H9 (cell line): ENCODE data around the gene HPDL. TPM values are rescaled to one million over a fixed set of nuclear protein-coding genes. Genes with fewer than 3 reads are reported as not detected.

Experiments
- DNase-seq: peaks from one replicate; pipeline ENCODE4 v3.0.0-alpha.2; 2017
- H2AFZ ChIP-seq: one replicate; pipeline ENCODE4 v1.6.1; 2013; ENCODE audit warnings: mild to moderate bottlenecking, low read length, control low read depth, moderate library complexity
- H2AK5ac ChIP-seq: 2 replicates; pipeline ENCODE4 v1.6.1; 2013; ENCODE audit warnings: low read length, control low read depth, mixed read lengths; ENCODE audit not compliant: insufficient read length
- H2BK120ac ChIP-seq: one replicate; pipeline ENCODE4 v1.6.1; 2013; ENCODE audit warnings: low read depth, mild to moderate bottlenecking, low read length, control low read depth, inconsistent platforms; ENCODE audit not compliant: poor library complexity, severe bottlenecking
- H2BK12ac ChIP-seq: 2 replicates; pipeline ENCODE4 v1.6.1; 2013; ENCODE audit warnings: low read length, control low read depth, mixed read lengths, low read depth; ENCODE audit not compliant: insufficient read length
- H2BK15ac ChIP-seq: 2 replicates; pipeline ENCODE4 v1.6.1; 2013; ENCODE audit warnings: low read depth, low read length, control low read depth
- H2BK20ac ChIP-seq: one replicate; pipeline ENCODE4 v1.6.1; 2013; ENCODE audit warnings: low read depth, mild to moderate bottlenecking, low read length, control low read depth, inconsistent platforms; ENCODE audit not compliant: poor library complexity, severe bottlenecking
- H2BK5ac ChIP-seq: 2 replicates; pipeline ENCODE4 v1.6.1; 2013; ENCODE audit warnings: low read length, control low read depth, mixed read lengths; ENCODE audit not compliant: insufficient read length
- H3K14ac ChIP-seq: 2 replicates; pipeline ENCODE4 v1.6.1; 2013; ENCODE audit warnings: low read length, control low read depth; ENCODE audit not compliant: insufficient read depth
- H3K18ac ChIP-seq: 2 replicates; pipeline ENCODE4 v1.6.1; 2013; ENCODE audit warnings: low read depth, mild to moderate bottlenecking, mixed read lengths, low read length, control low read depth; ENCODE audit not compliant: insufficient read length
- H3K23ac ChIP-seq: 2 replicates; pipeline ENCODE4 v1.6.1; 2013; ENCODE audit warnings: low read length, control low read depth, mixed read lengths, low read depth; ENCODE audit not compliant: insufficient read length
- H3K23me2 ChIP-seq: 2 replicates; pipeline ENCODE4 v1.6.1; 2013; ENCODE audit warnings: low read depth, mild to moderate bottlenecking, mixed read lengths, low read length, control low read depth; ENCODE audit not compliant: insufficient read length, poor library complexity, severe bottlenecking
- H3K27ac ChIP-seq: 2 replicates; pipeline ENCODE4 v1.5.1; 2013; ENCODE audit warnings: low read length, control low read depth, mixed read lengths, low read depth; ENCODE audit not compliant: insufficient read length
- H3K27me3 ChIP-seq: 2 replicates; pipeline ENCODE4 v1.6.1; 2013; ENCODE audit warnings: low read length, control low read depth, inconsistent platforms; ENCODE audit not compliant: insufficient read depth
- H3K4ac ChIP-seq: 2 replicates; pipeline ENCODE4 v1.6.1; 2013; ENCODE audit warnings: low read depth, mild to moderate bottlenecking, control low read depth, inconsistent platforms, low read length, moderate library complexity
- H3K4me1 ChIP-seq: 2 replicates; pipeline ENCODE4 v1.6.1; 2013; ENCODE audit warnings: low read length, control low read depth, inconsistent platforms; ENCODE audit not compliant: insufficient read depth
- H3K4me2 ChIP-seq: 2 replicates; pipeline ENCODE4 v1.6.1; 2013; ENCODE audit warnings: low read length, control low read depth, mixed read lengths; ENCODE audit not compliant: insufficient read length, insufficient read depth
- H3K56ac ChIP-seq: 2 replicates; pipeline ENCODE4 v1.6.1; 2013; ENCODE audit warnings: low read depth, mild to moderate bottlenecking, mixed read lengths, low read length, control low read depth; ENCODE audit not compliant: insufficient read length
- H3K79me1 ChIP-seq: 2 replicates; pipeline ENCODE4 v1.6.1; 2013; ENCODE audit warnings: low read depth, mild to moderate bottlenecking, moderate library complexity, low read length, control low read depth, inconsistent platforms; ENCODE audit not compliant: insufficient read depth, poor library complexity, severe bottlenecking
- H3K79me2 ChIP-seq: 2 replicates; pipeline ENCODE4 v1.6.1; 2013; ENCODE audit warnings: low read length, control low read depth, inconsistent platforms; ENCODE audit not compliant: insufficient read depth
- H3K9ac ChIP-seq: 2 replicates; pipeline ENCODE4 v1.6.1; 2013; ENCODE audit warnings: low read length, control low read depth, mixed read lengths; ENCODE audit not compliant: insufficient read length; ENCODE audit errors: extremely low read depth
- H3K9me3 ChIP-seq: one replicate; pipeline ENCODE4 v1.6.1; 2013; ENCODE audit warnings: low read depth, low read length, inconsistent platforms; ENCODE audit not compliant: control insufficient read depth
- H3T11ph ChIP-seq: one replicate; pipeline ENCODE4 v1.6.1; 2013; ENCODE audit warnings: mild to moderate bottlenecking, low read length, control low read depth, inconsistent platforms
- H4K20me1 ChIP-seq: one replicate; pipeline ENCODE4 v1.6.1; 2013; ENCODE audit not compliant: control insufficient read depth, insufficient read length, insufficient read depth
- H4K5ac ChIP-seq: 2 replicates; pipeline ENCODE4 v1.6.1; 2013; ENCODE audit warnings: low read depth, mild to moderate bottlenecking, mixed read lengths, low read length, control low read depth; ENCODE audit not compliant: insufficient read length
- H4K8ac ChIP-seq: replicated peaks from 2 replicates; pipeline ENCODE4 v1.6.1; 2013; ENCODE audit warnings: low read length, control low read depth, mixed read lengths, low read depth; ENCODE audit not compliant: insufficient read length
- H4K91ac ChIP-seq: 2 replicates; pipeline ENCODE4 v1.6.1; 2013; ENCODE audit warnings: low read depth, mild to moderate bottlenecking, moderate library complexity, mixed read lengths, low read length, control low read depth; ENCODE audit not compliant: insufficient read length
- H3K27ac Mint-ChIP-seq, 3 experiments: 2 replicates in 2 of 3; 3 replicates in 1 of 3; pipeline ENCODE4 v1.8.0; 2020 to 2021; ENCODE audit warnings: mixed read lengths in 3 of 3, mild to moderate bottlenecking in 1 of 3, moderate library complexity in 1 of 3
- H3K27me3 Mint-ChIP-seq: 2 replicates; pipeline ENCODE4 v1.8.0; 2021; ENCODE audit warnings: low read depth, mild to moderate bottlenecking, moderate library complexity, mixed read lengths
- H3K36me3 Mint-ChIP-seq, 3 experiments: 2 replicates in 2 of 3; 3 replicates in 1 of 3; pipeline ENCODE4 v1.8.0; 2020 to 2021; ENCODE audit warnings: low read depth in 3 of 3, mixed read lengths in 3 of 3; ENCODE audit not compliant: insufficient read depth in 1 of 3
- H3K4me1 Mint-ChIP-seq, 2 experiments: 2 replicates each; pipeline ENCODE4 v1.8.0; 2020; ENCODE audit warnings: mixed read lengths in 2 of 2
- H3K4me3 Mint-ChIP-seq, 2 experiments: 2 replicates in 1 of 2; 3 replicates in 1 of 2; pipeline ENCODE4 v1.8.0; 2020 to 2021; ENCODE audit warnings: mild to moderate bottlenecking in 2 of 2, mixed read lengths in 2 of 2, moderate library complexity in 1 of 2
- H3K9me3 Mint-ChIP-seq, 2 experiments: 2 replicates in 1 of 2; 3 replicates in 1 of 2; pipeline ENCODE4 v1.8.0; 2020; ENCODE audit warnings: mild to moderate bottlenecking in 2 of 2, mixed read lengths in 2 of 2, moderate library complexity in 1 of 2
- CTCF ChIP-seq: fragments of 200-600 bp; sonication (generic); conservative IDR thresholded peaks from 3 replicates; pipeline ENCODE4 v1.8.0; 2021; ENCODE audit warnings: antibody characterized with exemption, mild to moderate bottlenecking
- WGBS: extraction: QIAGEN DNeasy Blood & Tissue Kit; methylation state at CpG from one replicate; pipeline ENCODE4 v1.1.7; 2013; ENCODE audit warnings: missing lambda C conversion rate, low lambda C conversion rate, mixed read lengths; ENCODE audit not compliant: insufficient read length; ENCODE audit errors: extremely low coverage; 5-methylcytosine and 5-hydroxymethylcytosine counted together
- total RNA-seq: library from RNA; stranded (reverse); gene quantifications from 2 replicates; pipeline ENCODE4 v1.2.1, GENCODE V29; 2021

HPDL gene
- total RNA-seq, 1 experiment from 2014 or later = 10.6 TPM

- no peaks in the 10 kb centered on the region for H3K79me2 ChIP-seq
- H3K36me3 Mint-ChIP-seq = no peaks in the 10 kb centered on the region
Measured at GRCh38 chr1:45304311-45305081, 22.2 kb upstream of the HPDL start.

More at GRCh38 chr1:45304311-45305081, 22.2 kb upstream of the HPDL start:
- H3K4me2 ChIP-seq = peak overlapping the region; percentile 45
- H3K27ac Mint-ChIP-seq = peak overlapping the region; percentile 90 to 97 (median 96)
- H3K18ac ChIP-seq = peak overlapping the region; percentile 55
- no peak overlapping the region for H2AK5ac ChIP-seq
- H4K91ac ChIP-seq = no peak overlapping the region
- no peak overlapping the region for H3K56ac ChIP-seq
- H2AFZ ChIP-seq = no peak overlapping the region
- H4K5ac ChIP-seq = no peak overlapping the region
- no peaks in the 10 kb centered on the region for H3K27me3 Mint-ChIP-seq
- H4K8ac ChIP-seq = no peak overlapping the region
- peak overlapping the region; percentile 81 for H3K9ac ChIP-seq
- peaks cover 45 to 47% of the 10 kb centered on the region in 2 experiments for H3K4me1 Mint-ChIP-seq
- H3K79me1 ChIP-seq = no peaks in the 10 kb centered on the region
- peaks cover 9% of the 10 kb centered on the region for H3K23me2 ChIP-seq
- H3K14ac ChIP-seq = peak overlapping the region; percentile 81
- H2BK15ac ChIP-seq = no peak overlapping the region
- H2BK5ac ChIP-seq = no peak overlapping the region
- H3K23ac ChIP-seq = no peak overlapping the region
- peaks cover 12% of the 10 kb centered on the region for H3K4me1 ChIP-seq
- peak overlapping the region; percentile 85 to 88 for H3K4me3 Mint-ChIP-seq
- no peaks in the 10 kb centered on the region; a peak in 1 of 5 replicates for H3K9me3 Mint-ChIP-seq
- H3K27ac ChIP-seq = no peak overlapping the region
- no peak for TF ChIP-seq CTCF
- no peaks in the 10 kb centered on the region for H4K20me1 ChIP-seq
- no peak overlapping the region for H2BK12ac ChIP-seq
- no peaks in the 10 kb centered on the region for H3K27me3 ChIP-seq
- WGBS = no CpG with 5 or more reads among the region's 15 CpGs
- no peak for DNase-seq
- H2BK120ac ChIP-seq = no peak overlapping the region
- no peak overlapping the region for H2BK20ac ChIP-seq
- H3K4ac ChIP-seq = no peak overlapping the region
- H3K9me3 ChIP-seq = no peaks in the 10 kb centered on the region
- H3T11ph ChIP-seq = no peak overlapping the region
